HEK293T (cell line): ENCODE measurements around the gene SNX1.

Experiments used
- ARNT ChIP-seq: fragments of 450-650 bp; IDR thresholded peaks from 2 replicates; pipeline ENCODE4 v1.6.1; 2017; ENCODE audit warnings: mild to moderate bottlenecking
- BHLHE40 ChIP-seq: fragments of 450-650 bp; IDR thresholded peaks from 2 replicates; pipeline ENCODE4 v1.6.1; 2016; ENCODE audit warnings: mild to moderate bottlenecking, moderate library complexity, borderline replicate concordance
- CTBP1 ChIP-seq: fragments of 450-650 bp; IDR thresholded peaks from 2 replicates; pipeline ENCODE4 v1.6.1; 2016; ENCODE audit warnings: borderline replicate concordance
- ELF4 ChIP-seq: fragments of 450-650 bp; IDR thresholded peaks from 2 replicates; pipeline ENCODE4 v1.6.1; 2017; ENCODE audit warnings: antibody characterized with exemption
- FOXM1 ChIP-seq: fragments of 450-650 bp; IDR thresholded peaks from 2 replicates; pipeline ENCODE4 v1.6.1; 2017; ENCODE audit warnings: mild to moderate bottlenecking, borderline replicate concordance
- LEF1 ChIP-seq: fragments of 450-650 bp; IDR thresholded peaks from 2 replicates; pipeline ENCODE4 v1.6.1; 2017; ENCODE audit warnings: mild to moderate bottlenecking, borderline replicate concordance
- SP1 ChIP-seq: fragments of 450-650 bp; IDR thresholded peaks from 2 replicates; pipeline ENCODE4 v1.6.1; 2017
- SUZ12 ChIP-seq: fragments of 450-650 bp; IDR thresholded peaks from 2 replicates; pipeline ENCODE4 v1.6.1; 2016; ENCODE audit warnings: mild to moderate bottlenecking
- ZNF384 ChIP-seq: fragments of 450-650 bp; IDR thresholded peaks from 2 replicates; pipeline ENCODE4 v1.6.1; 2016

DNA sequence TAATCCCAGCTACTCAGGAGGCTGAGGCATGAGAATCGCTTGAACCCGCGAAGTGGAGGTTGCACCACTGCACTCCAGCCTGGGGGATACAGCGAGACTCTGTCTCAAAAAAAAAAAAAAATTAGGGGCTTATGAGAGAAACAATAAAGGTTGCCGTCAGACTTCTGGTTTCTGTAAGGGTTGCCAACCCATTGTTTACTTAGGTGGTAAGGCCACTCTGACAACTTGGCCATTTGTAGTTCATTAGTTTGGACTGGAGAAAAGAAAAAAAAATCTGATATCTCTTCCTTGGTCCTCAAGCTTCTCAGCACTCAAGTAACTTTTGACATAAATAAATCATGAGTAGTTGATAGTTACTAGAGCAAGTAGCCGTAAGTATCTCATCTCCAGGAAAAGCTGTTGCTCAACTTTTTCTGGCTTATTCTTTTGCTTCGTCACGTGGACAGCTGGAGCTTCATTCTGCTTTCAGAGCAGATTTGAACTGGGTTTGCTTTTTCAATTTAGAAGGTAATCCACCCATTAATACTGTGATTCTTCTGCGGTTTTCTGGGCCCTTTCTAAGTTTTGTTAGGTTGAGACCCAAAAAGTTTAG, 9.4 kb downstream of the SNX1 start:
- TF ChIP-seq CTBP1 = no peak
- TF ChIP-seq ARNT = no peak
- TF ChIP-seq SUZ12 = no peak
- no peak for TF ChIP-seq BHLHE40
- no peak for TF ChIP-seq FOXM1
- no peak for TF ChIP-seq ELF4
- no peak for TF ChIP-seq SP1
- no peak for TF ChIP-seq ZNF384
- no peak for TF ChIP-seq LEF1
